ENCODE data around the gene NMNAT2. TPM values are rescaled to one million over a fixed set of nuclear protein-coding genes. Genes with fewer than 3 reads are reported as not detected.

The NMNAT2 gene
- total and polyA plus RNA-seq, 2 donors (not counting 3 experiments of a cell fraction or from before 2014, with no cell fraction given): 0.28 to 0.38 TPM

GRCh38 chr1:183457449-183457848 is 39.3 kb upstream of the NMNAT2 start:
- Histone ChIP-seq H3K4me2 (ENCODE audit: insufficient read depth, low read length) (no peak overlapping the region), H3K9me1 (replicated peaks; ENCODE audit: control insufficient read depth, extremely low read depth, insufficient read depth, low read length) (no peaks in the 10 kb centered on the region), H3K9ac (replicated peaks; ENCODE audit: extremely low read depth, insufficient read depth, low read length) (no peak overlapping the region), H3K36me3 (ENCODE audit: control insufficient read depth in 2 of 2, extremely low read depth in 1 of 2, insufficient read depth in 2 of 2, low read length in 2 of 2) (no peaks in the 10 kb centered on the region), H3K4me1 (ENCODE audit: control insufficient read depth, extremely low read depth, insufficient read depth, low read length) (no peaks in the 10 kb centered on the region), H3K27ac (ENCODE audit: insufficient read depth, low read depth, low read length) (no peak overlapping the region), H3K79me2 (ENCODE audit: control insufficient read depth, insufficient read depth, low read length) (no peaks in the 10 kb centered on the region), H3K4me3 (replicated peaks in 1 of 3; ENCODE audit: insufficient read depth in 1 of 3, low read depth in 1 of 3, low read length in 3 of 3) (no peak overlapping the region), H2AFZ (ENCODE audit: low read depth, low read length) (no peak overlapping the region), H3K9me3 (replicated peaks; ENCODE audit: control insufficient read depth, insufficient read depth, low read length) (no peaks in the 10 kb centered on the region), H4K20me1 (replicated peaks; ENCODE audit: control insufficient read depth, extremely low read depth, insufficient read depth, low read length) (no peaks in the 10 kb centered on the region), H3K27me3 (ENCODE audit: control insufficient read depth in 2 of 2, insufficient read depth in 2 of 2, low read length in 2 of 2) (peaks cover 4 to 5% of the 10 kb centered on the region in 2 experiments)
- intact Hi-C loops (cut with micrococcal nuclease): no loop called here
- DNase-seq (ENCODE audit: low read depth, low spot score): no peak
- dilution Hi-C loops (cut with MboI; ENCODE audit: extremely low pct_ligation_motif_present, low sequenced_read_pairs): no loop called here
- ChIA-PET POLR2A (no interaction called here), CTCF (no interaction called here)
- no peak for TF ChIP-seq EZH2 (IDR thresholded peaks at IDR 0.05; ENCODE audit: borderline replicate concordance, low read depth, low read length, severe bottlenecking)
- TF ChIP-seq POLR2A (IDR thresholded peaks at IDR 0.05; ENCODE audit: low read depth, low read length): no peak
- no peak for TF ChIP-seq JUN (IDR thresholded peaks at IDR 0.05; ENCODE audit: borderline replicate concordance, insufficient read depth, insufficient read length, low read depth)
- TF ChIP-seq POLR2AphosphoS5 (IDR thresholded peaks at IDR 0.05; ENCODE audit: insufficient read depth, low read depth, low read length): no peak
- no peak for TF ChIP-seq MAX (IDR thresholded peaks at IDR 0.05; ENCODE audit: insufficient read depth, insufficient read length)
- TF ChIP-seq FOS (IDR thresholded peaks at IDR 0.05; ENCODE audit: borderline replicate concordance, insufficient read depth, low read length): no peak
- TF ChIP-seq GATA2 (IDR thresholded peaks at IDR 0.05; ENCODE audit: insufficient read depth, insufficient read length, low read depth, low read length): no peak
- BruUV-seq (replicated peaks): no TSS peak
- no peak for FAIRE-seq

- H3K9me3 ChIP-seq (replicated peaks; ENCODE audit: control insufficient read depth, insufficient read depth, low read length): no peaks in the 10 kb centered on the region
- BruUV-seq (replicated peaks): no TSS peak
- H4K20me1 ChIP-seq (replicated peaks; ENCODE audit: control insufficient read depth, extremely low read depth, insufficient read depth, low read length): no peaks in the 10 kb centered on the region
- intact Hi-C loops (cut with micrococcal nuclease) (no loop called here), dilution Hi-C loops (cut with MboI; ENCODE audit: extremely low pct_ligation_motif_present, low sequenced_read_pairs) (no loop called here)
- no peak overlapping the region for H3K27ac ChIP-seq (ENCODE audit: insufficient read depth, low read depth, low read length)
- DNase-seq (ENCODE audit: low read depth, low spot score) (no peak), FAIRE-seq (no peak)
- H3K4me1 ChIP-seq (ENCODE audit: control insufficient read depth, extremely low read depth, insufficient read depth, low read length): no peaks in the 10 kb centered on the region
- H2AFZ ChIP-seq (ENCODE audit: low read depth, low read length): no peak overlapping the region
- no peaks in the 10 kb centered on the region for H3K9me1 ChIP-seq (replicated peaks; ENCODE audit: control insufficient read depth, extremely low read depth, insufficient read depth, low read length)
- ChIA-PET CTCF (interaction anchor here (1.1 kb wide), 1 partner anchor 222 kb away, joined by 3 read pairs; no protein-coding TSS in a partner anchor), POLR2A (no interaction called here)
- H3K27me3 ChIP-seq (ENCODE audit: control insufficient read depth in 2 of 2, insufficient read depth in 2 of 2, low read length in 2 of 2): peaks cover 4 to 5% of the 10 kb centered on the region in 2 experiments
- no peak overlapping the region for H3K4me3 ChIP-seq (replicated peaks in 1 of 3; ENCODE audit: insufficient read depth in 1 of 3, low read depth in 1 of 3, low read length in 3 of 3)
- H3K9ac ChIP-seq (replicated peaks; ENCODE audit: extremely low read depth, insufficient read depth, low read length): no peak overlapping the region
- no peaks in the 10 kb centered on the region for H3K36me3 ChIP-seq (ENCODE audit: control insufficient read depth in 2 of 2, extremely low read depth in 1 of 2, insufficient read depth in 2 of 2, low read length in 2 of 2)
- no peak for TF ChIP-seq JUN (IDR thresholded peaks at IDR 0.05; ENCODE audit: borderline replicate concordance, insufficient read depth, insufficient read length, low read depth)
- TF ChIP-seq FOS (IDR thresholded peaks at IDR 0.05; ENCODE audit: borderline replicate concordance, insufficient read depth, low read length): no peak
- no peak for TF ChIP-seq MYC (IDR thresholded peaks at IDR 0.05; ENCODE audit: low read depth, low read length)
- no peak for TF ChIP-seq MAX (IDR thresholded peaks at IDR 0.05; ENCODE audit: insufficient read depth, insufficient read length)
- TF ChIP-seq GATA2 (IDR thresholded peaks at IDR 0.05; ENCODE audit: insufficient read depth, insufficient read length, low read depth, low read length): no peak
- TF ChIP-seq EZH2 (IDR thresholded peaks at IDR 0.05; ENCODE audit: borderline replicate concordance, low read depth, low read length, severe bottlenecking): no peak
- TF ChIP-seq POLR2A (IDR thresholded peaks at IDR 0.05; ENCODE audit: low read depth, low read length): no peak
- TF ChIP-seq CTCF (IDR thresholded peaks at IDR 0.05; ENCODE audit: extremely low read depth in 1 of 2, insufficient read depth in 1 of 2, low read depth in 1 of 2, low read length in 2 of 2): no peak
- TF ChIP-seq POLR2AphosphoS5 (IDR thresholded peaks at IDR 0.05; ENCODE audit: insufficient read depth, low read depth, low read length): no peak
- H3K4me2 ChIP-seq (ENCODE audit: insufficient read depth, low read length): no peak overlapping the region
- H3K79me2 ChIP-seq (ENCODE audit: control insufficient read depth, insufficient read depth, low read length): no peaks in the 10 kb centered on the region
These were observed 38.6 kb upstream of the NMNAT2 start for GRCh38 chr1:183456826-183457225.
